HuH-7 (cell line): Measurements from ENCODE around the gene MYO15A.
A peak's percentile ranks its signal among the peaks of the same experiment; 100 is the strongest.

Source experiments
- DNase-seq: peaks from one replicate; pipeline ENCODE4 v3.0.0; 2011; ENCODE audit warnings: low spot score

Gene MYO15A, protein sequence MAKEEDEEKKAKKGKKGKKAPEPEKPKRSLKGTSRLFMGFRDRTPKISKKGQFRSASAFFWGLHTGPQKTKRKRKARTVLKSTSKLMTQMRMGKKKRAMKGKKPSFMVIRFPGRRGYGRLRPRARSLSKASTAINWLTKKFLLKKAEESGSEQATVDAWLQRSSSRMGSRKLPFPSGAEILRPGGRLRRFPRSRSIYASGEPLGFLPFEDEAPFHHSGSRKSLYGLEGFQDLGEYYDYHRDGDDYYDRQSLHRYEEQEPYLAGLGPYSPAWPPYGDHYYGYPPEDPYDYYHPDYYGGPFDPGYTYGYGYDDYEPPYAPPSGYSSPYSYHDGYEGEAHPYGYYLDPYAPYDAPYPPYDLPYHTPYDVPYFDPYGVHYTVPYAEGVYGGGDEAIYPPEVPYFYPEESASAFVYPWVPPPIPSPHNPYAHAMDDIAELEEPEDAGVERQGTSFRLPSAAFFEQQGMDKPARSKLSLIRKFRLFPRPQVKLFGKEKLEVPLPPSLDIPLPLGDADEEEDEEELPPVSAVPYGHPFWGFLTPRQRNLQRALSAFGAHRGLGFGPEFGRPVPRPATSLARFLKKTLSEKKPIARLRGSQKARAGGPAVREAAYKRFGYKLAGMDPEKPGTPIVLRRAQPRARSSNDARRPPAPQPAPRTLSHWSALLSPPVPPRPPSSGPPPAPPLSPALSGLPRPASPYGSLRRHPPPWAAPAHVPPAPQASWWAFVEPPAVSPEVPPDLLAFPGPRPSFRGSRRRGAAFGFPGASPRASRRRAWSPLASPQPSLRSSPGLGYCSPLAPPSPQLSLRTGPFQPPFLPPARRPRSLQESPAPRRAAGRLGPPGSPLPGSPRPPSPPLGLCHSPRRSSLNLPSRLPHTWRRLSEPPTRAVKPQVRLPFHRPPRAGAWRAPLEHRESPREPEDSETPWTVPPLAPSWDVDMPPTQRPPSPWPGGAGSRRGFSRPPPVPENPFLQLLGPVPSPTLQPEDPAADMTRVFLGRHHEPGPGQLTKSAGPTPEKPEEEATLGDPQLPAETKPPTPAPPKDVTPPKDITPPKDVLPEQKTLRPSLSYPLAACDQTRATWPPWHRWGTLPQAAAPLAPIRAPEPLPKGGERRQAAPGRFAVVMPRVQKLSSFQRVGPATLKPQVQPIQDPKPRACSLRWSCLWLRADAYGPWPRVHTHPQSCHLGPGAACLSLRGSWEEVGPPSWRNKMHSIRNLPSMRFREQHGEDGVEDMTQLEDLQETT (N-terminal part only)

DNA sequence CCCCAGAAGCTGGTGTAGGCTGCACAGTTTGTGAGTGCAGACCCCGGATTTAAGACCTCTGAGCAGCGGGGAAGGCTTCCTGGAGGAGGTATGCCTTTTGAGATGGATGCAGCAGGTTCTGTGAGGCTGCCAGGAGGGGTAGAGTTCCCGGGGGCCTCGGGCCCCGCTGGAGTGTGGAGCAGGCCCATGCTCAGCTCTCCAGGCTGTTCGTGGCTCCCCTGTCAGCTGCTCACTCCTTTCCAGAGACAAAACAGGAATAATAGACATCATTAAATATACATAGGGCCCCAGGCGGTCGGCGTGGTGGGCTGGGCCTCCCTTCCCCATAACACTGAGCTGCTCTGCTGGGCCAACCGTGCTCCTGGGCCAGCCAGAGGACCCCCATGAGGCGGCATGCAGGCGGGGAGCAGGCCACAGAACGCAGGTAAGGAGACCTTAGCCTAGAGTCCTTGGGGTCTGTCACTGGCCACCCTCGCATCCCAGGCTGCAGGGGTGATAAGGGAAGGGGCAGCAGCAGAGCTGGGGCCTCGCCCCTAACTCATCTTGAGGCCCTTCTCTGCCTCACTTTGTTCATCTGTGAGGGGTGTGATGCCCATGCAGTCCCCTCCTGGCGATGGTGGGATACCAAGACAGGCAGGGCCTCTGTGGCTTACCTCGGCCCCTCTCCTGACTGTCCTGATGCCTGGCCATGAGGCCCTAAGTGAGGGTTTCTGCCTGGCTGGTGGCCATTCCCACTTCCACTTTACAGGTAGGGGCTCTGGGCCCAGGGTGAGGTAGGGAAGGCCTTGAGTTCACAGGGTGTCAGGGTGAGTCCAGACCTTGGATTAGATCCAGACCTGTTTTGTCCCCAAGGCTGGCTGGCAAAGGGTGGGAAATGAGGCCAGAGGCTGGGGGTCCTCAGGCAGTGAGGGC lies at the start of gene MYO15A:
MYO15A (plus strand) TSS at position 356 of the 912 bp plus-strand sequence. CDS start 10,045 bp downstream, outside the sequence.
- DNase-seq, result no peak

DNA sequence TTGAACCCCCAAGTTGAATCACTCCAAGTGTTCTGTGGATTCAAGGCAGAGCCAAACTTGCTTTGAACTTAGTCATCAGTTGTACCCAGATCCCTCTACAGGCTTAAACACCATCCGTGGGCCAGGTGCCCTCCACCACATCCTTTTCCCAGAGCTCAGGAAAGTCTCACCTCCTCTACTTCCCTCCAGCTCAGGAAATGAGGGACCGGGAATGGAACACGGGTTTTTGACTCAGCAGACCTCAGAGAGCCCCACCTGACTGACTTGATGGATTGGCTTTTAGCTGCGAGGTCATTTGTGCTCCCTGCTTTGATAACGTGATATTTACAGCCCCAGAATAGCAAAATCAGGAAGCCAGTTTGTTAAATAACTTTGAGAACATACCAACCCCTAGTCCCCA lies 49.3 kb upstream of the MYO15A start:
- DNase-seq, result no peak

DNA sequence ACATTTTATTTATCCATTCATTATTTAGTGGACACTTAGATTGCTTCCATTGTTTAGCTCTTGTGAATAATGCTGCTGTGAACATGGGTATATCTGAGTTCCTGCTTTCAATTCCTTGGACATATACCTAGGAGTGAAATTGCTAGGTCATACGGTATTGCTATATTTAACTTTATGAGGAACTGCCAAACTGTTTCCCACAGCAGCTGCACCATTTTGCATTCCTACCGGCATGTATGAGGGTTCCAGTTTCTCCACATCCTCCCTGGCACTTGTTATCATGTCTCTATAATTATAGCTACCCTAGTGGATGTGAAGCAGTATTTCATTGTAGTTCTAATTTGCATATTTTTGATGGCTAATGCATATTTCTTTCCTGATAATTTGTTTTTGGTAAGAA lies 44.5 kb upstream of the MYO15A start:
- no peak for DNase-seq

DNA sequence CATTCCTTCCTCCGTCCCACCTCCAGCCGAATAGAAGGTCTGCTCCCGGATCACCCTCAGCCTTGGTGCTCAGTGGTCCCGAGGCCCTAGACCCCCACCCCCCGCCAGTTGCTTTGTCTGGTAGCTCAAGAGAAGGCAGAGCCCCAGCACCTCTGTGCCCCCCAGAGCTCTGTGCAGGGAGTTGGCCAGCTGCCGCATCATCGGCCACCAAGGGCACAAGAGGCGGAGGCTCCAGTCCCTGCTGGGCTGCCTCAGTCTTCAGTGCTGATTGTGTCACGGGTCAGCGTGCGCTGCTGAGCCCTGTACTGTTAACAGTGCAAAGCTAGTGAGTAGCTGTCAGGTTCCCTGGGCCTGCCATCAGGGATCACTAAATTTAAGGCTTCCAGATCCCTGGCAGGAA lies 43.0 kb upstream of the MYO15A start:
- no peak for DNase-seq

DNA sequence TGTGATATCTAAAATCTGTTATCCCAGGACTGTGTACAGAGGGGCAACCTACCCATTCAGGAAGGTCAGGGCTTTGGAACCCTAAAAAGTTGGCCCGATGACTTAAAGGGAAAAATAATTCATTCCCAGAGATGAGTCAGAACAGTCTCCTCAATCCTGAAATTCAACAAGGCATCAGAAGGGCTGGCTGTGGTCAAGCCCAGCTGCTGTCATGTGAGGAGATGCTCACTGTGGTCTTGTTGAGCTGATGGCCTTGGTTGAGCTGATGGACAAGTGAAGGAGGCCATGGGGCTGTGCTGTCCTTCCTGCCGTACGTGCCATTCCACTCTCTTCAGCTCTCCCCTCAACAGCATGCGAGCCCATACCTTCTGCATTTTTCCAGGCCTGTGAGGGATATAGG lies 41.7 kb upstream of the MYO15A start:
- DNase-seq, result no peak

DNA sequence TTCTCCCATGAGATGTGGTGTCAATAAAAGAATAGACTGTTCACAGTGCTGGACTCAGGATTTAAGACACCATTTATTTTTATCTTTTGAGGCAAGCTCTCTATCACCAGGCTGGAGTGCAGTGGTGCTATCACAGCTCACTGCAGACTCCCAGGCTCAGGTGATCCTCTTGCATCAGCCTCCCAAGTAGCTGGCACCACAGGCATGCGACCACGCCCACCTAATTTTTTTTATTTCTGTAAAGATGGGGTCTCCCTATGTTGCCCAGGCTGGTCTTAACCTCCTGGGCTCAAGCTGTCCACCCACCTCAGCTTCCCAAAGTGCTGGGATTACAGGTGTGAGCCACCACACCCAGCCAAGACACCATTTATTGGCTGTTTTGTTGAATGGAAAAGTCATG lies 39.5 kb upstream of the MYO15A start:
- no peak for DNase-seq

DNA sequence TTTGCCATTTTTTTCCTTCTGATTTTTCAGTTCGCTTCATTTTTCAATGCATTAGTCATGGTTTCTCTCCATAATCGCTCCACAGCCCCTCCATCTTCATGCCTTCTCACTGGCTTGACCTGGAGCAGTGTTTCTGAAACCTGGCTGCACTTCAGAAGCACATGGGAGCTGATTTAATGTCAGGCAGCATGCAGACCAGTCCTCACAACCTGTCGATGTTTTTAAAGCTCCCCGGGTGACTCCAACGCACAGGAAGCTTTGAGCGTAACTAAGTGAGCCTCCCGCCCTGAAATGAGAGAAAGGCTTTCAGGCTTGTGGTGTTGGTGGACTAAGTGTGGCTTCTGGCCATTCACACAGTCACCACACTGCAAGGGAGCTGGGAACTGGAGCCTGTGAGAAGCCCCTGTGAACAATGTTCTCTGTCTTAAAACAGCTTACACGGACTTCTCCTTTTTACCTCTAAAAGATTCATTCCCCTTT lies 37.7 kb upstream of the MYO15A start:
- DNase-seq, result no peak

DNA sequence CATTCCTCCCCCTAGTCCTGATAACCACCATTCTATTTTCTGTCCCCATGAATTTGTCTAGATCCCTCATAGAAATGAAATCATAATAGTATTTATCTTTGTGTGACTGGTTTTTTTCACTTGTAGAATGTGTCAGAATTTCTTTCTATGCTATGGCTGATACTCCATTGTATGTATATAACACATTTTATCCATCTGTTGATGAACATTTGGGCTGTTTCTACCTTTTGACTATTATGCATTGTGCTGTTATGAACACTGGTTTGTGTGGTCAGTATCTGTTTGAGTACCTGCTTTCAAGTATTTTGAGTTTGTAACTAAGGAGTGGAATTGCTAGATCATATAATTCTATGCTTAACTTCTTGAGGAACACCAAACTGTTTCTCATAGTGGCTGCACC lies 36.8 kb upstream of the MYO15A start:
- DNase-seq, result no peak

DNA sequence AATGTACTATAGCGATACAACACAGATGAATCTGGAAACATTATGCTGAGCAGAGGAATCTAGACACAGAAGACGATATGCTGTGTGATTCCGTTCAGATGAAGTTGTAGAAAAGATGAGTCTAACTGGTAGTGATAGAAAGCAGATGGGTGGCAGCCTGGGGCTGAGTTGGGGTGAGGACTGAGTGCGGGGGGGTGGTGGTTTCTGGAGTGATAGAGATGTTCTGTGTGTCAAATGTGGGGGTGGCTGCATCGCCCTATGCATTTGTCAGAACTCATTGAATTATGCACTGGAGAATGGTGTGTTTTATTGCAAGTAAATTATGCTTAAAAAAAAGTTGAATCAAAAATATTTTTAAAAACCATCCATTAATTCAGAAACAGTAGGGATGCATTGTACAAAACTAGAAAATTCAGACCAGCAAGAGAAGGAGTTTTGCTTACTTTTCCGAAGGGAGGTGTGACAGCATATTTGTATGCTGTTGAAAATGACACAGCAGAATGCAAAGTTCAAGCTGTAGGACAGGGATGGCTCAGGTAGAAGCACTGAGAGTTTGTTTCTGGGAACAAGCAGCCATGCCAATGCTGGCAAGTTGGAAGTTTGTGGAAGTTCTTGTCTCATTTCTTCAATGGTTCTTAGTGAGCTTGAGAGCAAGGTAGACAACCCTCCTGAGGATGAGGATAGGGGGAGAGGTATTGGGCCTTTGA lies 33.8 kb upstream of the MYO15A start:
- no peak for DNase-seq

DNA sequence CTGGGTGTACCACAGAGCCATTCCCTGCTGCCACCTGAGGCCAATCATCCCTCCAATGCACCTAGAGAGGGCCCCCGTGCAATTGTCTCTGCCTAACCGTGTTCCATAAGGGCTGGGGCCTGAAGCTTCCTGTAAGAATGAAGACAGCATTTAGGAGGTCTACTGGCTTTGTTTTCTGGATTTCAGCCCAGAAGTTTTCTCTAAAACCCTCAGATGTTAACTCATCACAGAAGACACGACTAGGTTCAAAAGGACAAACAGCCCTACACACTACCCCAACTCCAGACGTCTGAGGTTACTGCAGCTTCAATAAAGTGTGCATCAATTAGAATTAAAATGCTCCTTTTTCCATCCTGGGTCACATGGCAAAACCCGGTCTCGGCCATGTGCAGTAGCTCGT lies 31.6 kb upstream of the MYO15A start:
- DNase-seq, result no peak

DNA sequence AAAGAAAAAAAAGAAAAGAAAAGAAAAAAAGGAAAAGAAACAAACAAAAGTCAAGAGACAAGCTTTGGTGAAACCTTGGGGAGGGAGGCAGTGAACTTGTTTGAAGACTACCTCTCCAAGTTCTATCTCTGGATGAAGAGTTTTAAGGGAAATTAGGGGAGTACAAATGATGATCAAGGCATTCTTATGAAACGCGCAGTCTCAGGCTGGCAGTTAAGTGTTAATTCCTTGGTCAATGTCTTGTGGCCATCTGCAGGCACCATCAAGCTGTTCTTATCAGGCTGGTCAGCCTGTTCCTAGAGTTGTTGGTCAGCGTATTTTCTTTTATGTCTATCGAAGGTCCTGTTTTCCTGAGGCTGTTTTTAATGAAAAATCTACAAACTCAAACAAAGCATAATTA lies 29.0 kb upstream of the MYO15A start:
- DNase-seq, result no peak

DNA sequence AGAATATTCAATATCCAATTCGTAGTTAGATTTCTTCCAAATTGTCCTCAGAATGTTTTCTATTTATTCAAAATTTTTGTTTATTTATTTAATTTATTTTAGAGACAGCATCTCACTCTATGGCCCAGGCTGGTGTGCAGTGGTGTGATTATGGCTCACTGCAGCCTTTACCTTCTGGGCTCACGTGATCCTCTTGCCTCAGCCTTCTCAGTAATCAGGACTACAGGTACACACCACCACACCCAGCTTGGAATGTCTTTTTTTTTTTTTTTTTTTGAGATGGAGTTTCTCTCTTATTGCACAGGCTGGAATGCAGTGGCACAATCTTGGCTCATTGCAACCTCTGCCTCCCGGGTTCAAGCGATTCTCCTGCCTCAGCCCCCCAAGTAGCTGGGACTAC lies 24.3 kb upstream of the MYO15A start:
- no peak for DNase-seq

DNA sequence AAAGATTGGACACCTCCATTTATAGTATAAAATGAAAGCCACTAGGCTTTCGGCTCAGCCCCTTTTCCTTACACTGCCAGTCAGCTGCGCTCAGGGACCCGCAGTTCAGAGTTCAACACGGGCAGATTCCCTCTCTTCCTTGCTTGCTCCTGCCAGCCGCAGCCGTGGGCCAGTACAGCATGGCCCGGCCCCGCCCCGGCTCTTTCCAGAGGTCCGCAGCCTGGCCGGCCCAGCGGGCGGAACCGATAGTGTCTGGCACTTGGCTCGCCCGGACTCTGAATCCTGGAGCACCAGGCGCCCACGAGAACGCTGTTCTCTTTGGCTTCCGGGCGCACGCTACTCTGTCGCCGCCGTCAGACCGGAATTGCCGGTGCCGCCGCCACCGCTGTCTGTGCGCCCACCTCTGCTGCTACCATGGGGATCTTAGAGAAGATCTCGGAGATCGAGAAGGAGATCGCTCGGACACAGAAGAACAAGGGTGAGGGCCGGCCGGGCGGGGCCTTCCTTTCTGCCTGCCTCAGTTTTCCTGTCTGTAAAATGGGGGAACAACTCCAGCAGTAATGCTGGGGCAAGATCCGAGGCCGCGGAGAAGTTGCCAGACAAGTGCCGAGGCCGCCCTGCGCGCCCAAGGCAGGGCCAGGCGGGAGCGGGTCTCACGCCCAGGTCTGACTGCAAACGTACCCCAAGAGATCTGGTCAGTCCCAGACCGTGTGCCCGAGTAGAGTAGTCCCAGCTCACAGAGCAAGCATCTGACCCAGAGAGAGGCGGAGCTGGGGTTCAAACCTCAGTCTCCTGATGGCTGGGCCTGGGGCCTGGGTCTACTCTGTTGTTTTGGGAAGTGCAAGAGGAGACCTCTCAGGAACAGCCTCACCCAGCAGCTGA lies 20.7 kb upstream of the MYO15A start, which contains the start of gene DRG2:
DRG2 (plus strand) TSS at position 339 of the 882 bp plus-strand sequence; CDS start at position 415, 76 bp downstream.
- peak; percentile 86 for DNase-seq

DNA sequence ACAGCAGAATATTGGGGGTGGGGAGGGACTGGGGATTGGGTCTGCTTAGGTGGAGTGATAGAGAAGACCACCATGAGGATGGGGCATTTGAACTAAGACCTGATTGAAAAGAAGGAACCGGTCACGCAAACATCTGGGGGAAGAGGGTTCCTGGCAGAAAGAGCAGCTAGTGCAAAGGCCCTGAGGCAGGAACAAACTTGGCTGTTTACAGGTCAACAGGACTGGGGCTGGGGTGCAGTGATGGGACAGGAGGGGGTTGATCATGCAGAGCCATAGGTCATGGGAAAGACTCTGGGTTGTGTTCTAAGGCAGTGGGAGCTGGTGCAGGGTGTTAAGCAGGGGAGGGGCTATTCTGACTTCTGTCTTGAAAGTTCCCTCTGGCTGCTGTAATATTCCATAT lies 18.9 kb upstream of the MYO15A start:
- no peak for DNase-seq

DNA sequence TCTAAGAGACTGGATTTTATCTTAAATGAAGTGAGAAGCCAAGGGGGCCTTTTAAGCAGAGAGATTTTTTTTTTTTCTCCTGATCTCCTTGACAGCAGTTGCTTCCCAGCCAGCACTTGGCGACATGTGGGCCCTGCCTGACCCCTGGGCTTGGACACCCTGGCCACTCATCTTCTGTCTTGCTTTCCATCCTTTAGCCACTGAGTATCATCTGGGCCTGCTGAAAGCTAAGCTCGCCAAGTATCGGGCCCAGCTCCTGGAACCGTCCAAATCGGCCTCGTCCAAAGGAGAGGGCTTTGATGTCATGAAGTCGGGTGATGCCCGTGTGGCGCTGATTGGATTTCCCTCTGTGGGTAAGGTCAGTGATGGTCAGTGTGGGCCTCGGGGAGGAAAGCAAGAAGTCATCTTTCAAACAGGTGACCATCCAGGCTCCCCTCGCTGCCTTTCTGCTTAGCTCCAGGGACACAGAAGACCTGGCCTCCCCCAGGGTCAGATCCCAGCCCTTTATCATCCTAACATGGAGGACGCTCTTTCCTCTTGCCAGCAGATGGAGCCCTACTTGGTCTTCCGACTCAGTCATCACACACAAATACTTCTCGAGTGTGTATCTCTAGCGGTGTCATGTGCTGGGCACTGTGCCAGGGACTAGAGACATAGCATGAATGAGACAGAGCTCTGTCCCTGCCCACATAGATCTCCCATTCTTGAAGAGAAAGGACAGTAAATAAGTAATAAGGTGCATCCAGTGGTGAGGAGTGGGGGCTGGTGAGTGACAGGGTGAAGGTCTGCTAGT lies 14.7 kb upstream of the MYO15A start:
- no peak for DNase-seq

DNA sequence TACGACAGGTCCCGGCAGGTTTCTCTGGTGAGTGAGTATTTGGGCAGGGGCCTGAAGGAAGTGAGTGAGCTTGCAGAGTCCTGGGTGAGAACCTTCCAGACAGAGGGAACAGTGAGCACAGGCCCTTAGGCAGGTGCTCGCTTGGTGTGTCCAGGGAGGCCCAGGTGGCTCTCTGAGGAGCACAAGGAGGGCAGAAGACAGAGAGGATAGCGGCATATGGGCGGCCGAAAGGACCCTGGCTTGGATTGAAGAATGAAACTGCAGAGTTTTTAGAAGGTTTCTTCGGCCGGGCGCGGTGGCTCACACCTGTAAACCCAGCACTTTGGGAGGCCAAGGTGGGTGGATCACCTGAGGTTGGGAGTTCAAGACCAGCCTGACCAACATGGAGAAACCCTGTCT lies 14.1 kb upstream of the MYO15A start:
- DNase-seq, result no peak

DNA sequence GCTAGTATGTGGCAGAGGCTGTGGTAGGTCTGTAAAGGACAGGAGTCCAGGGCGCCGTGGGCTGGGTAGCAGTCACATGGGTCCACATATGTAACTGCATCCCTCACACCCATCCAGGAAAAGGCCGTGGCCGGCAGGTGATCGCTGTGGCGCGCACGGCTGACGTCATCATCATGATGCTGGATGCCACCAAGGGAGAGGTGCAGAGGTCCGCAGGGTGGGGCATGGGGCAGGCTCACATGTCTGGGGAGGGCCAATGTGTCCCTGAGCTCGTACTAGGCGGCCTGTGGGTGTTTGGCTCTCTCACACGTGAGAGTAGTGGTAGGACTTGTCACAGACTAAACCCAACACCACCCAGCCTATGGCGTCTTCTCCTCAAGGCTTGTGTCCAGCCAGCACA lies 9.0 kb upstream of the MYO15A start:
- no peak for DNase-seq

DNA sequence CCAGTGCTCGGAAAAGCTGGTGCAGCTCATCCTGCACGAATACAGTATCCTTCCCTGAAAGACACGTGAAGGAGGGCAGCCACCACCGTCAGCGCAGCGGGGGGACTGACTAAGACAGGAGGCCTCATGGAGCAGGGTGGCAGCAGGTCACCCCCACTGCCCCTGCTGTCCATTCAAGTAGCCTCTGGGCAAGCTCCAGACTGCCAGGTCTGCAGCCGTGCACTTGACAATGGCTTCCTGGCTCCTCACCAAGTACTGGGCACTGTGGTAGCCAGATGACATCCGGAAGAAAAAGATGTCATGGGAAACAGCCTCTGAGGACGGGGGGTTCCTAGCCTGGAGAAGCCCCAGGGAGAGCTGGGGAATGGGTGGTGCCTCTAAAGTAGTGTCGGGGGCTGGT lies 7.9 kb upstream of the MYO15A start:
- no peak for DNase-seq

DNA sequence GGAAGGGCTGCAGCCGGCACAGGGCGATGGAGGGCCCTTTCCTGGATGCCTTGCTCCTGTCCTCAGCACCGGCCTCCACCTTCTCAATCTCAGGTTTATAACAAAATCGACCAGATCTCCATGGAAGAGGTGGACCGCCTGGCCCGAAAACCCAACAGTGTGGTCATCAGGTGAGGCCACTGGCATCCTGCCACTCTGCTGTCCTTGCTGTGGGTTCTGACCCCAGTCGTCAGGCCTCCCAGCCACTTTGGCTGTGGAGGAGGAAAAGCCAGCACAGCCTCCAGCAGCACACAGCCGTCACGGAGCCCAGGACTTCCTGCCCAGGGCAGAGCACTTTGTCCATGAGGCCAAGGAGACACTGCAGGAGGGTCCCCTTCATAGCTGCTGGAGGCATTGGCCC lies 6.7 kb upstream of the MYO15A start:
- DNase-seq, result no peak
